K562 (cell line): Measurements from ENCODE around the gene ADAMTS14. TPM values are rescaled to one million over a fixed set of nuclear protein-coding genes. Genes with fewer than 3 reads are reported as not detected.

Experiments used
- HDGF ChIP-seq: fragments of 450-650 bp; IDR thresholded peaks from 2 replicates; pipeline ENCODE4 v1.6.1; 2016
- LEF1 ChIP-seq: fragments of 450-650 bp; IDR thresholded peaks from 2 replicates; pipeline ENCODE4 v1.6.1; 2016; ENCODE audit warnings: mild to moderate bottlenecking
- MYBL2 ChIP-seq, 2 experiments: fragments of 450-650 bp in 1 of 2; sonication (generic) in 1 of 2; formaldehyde crosslinking in 1 of 2; IDR thresholded peaks; 2 replicates each; pipeline versions ENCODE4 v1.6.1 to v1.8.1; 2017 to 2022; ENCODE audit warnings: borderline replicate concordance in 1 of 2, inconsistent platforms in 1 of 2, low read depth in 1 of 2, mild to moderate bottlenecking in 1 of 2, missing genetic modification reagents in 1 of 2, moderate library complexity in 1 of 2
- NFE2L1 ChIP-seq: fragments of 450-650 bp; IDR thresholded peaks from 2 replicates; pipeline ENCODE4 v1.6.1; 2016; ENCODE audit warnings: missing genetic modification characterization, low read depth, mild to moderate bottlenecking, missing compliant biosample characterization, moderate library complexity, borderline replicate concordance
- NFRKB ChIP-seq: fragments of 450-650 bp; IDR thresholded peaks from 2 replicates; pipeline ENCODE4 v1.6.1; 2016; ENCODE audit warnings: low read depth
- POLR2B ChIP-seq: fragments of 450-650 bp; IDR thresholded peaks from 2 replicates; pipeline ENCODE4 v1.6.1; 2018; ENCODE audit warnings: low read depth; ENCODE audit not compliant: partially characterized antibody
- RAD21 ChIP-seq, 2 experiments: fragments of 250-450 bp in 1 of 2; fragments of 450-650 bp in 1 of 2; sonication (Bioruptor Pico) in 1 of 2; formaldehyde crosslinking in 1 of 2; IDR thresholded peaks in 1 of 2; conservative IDR thresholded peaks in 1 of 2; 2 replicates each; pipeline versions ENCODE4 v1.4.0 to v1.8.0; 2020 to 2022; ENCODE audit warnings: mild to moderate bottlenecking in 2 of 2, moderate library complexity in 1 of 2
- RFX7 ChIP-seq: fragments of 250-450 bp; sonication (Bioruptor Pico); IDR thresholded peaks from 2 replicates; pipeline ENCODE4 v1.5.1; 2021; ENCODE audit warnings: mild to moderate bottlenecking
- SP2 ChIP-seq: IDR thresholded peaks from 2 replicates; pipeline ENCODE4 v1.6.1; 2011; ENCODE audit warnings: mild to moderate bottlenecking, low read depth, low read length, moderate library complexity; ENCODE audit not compliant: poor library complexity, severe bottlenecking; ENCODE audit errors: extremely low read depth
- TAF9B ChIP-seq: fragments of 450-650 bp; IDR thresholded peaks from 2 replicates; pipeline ENCODE4 v1.6.1; 2018; ENCODE audit warnings: mild to moderate bottlenecking; ENCODE audit not compliant: partially characterized antibody
- TRIM25 ChIP-seq: fragments of 450-650 bp; IDR thresholded peaks from 2 replicates; pipeline ENCODE4 v1.7.0; 2016; ENCODE audit warnings: borderline replicate concordance
- ZBTB8A ChIP-seq: fragments of 450-650 bp; IDR thresholded peaks from 2 replicates; pipeline ENCODE4 v1.6.1; 2018; ENCODE audit warnings: mild to moderate bottlenecking, moderate library complexity; ENCODE audit not compliant: partially characterized antibody
- ZNF174 ChIP-seq: fragments of 250-450 bp; sonication (Bioruptor Pico); IDR thresholded peaks from 2 replicates; pipeline ENCODE4 v1.4.0; 2020; ENCODE audit warnings: mild to moderate bottlenecking
- ZNF354B ChIP-seq: fragments of 250-450 bp; sonication (Bioruptor Pico); IDR thresholded peaks from 2 replicates; pipeline ENCODE4 v1.4.0; 2020
- polyA plus RNA-seq, 8 experiments: library from polyadenylated mRNA; depleted of rRNA in 4 of 8; stranded (reverse) in 5 of 8; unstranded in 3 of 8; fragments of >200 nt; fragmentation: Nextera tagmentation in 2 of 8; fragmentation: Illumina TruSeq in 1 of 8; extraction: Ambion mirVana in 2 of 8; extraction: Trizol in 1 of 8; gene quantifications; 2 replicates each; pipeline versions ENCODE4 v1.2.1 to v1.2.3, GENCODE V29; 2011 to 2014; ENCODE audit warnings: inconsistent platforms in 1 of 8, missing spikeins in 1 of 8
- total RNA-seq, 7 experiments: library from RNA; depleted of rRNA in 6 of 7; stranded (reverse); fragments of >200 nt in 6 of 7; fragmentation: Illumina TruSeq in 2 of 7; extraction: Trizol in 2 of 7; gene quantifications; 2 replicates each; pipeline versions ENCODE4 v1.2.1 to v1.2.3, GENCODE V29; 2011 to 2021; ENCODE audit warnings: low replicate concordance in 1 of 7
- TF ChIP-seq, protein P1 (sequence below): fragments of 450-650 bp; formaldehyde crosslinking; IDR thresholded peaks from 2 replicates; pipeline ENCODE4 v1.4.0; 2020; ENCODE audit warnings: mild to moderate bottlenecking, moderate library complexity
- TF ChIP-seq, protein P2 (sequence below): sonication (generic); formaldehyde crosslinking; IDR thresholded peaks from 2 replicates; pipeline ENCODE4 v1.8.0; 2022; ENCODE audit warnings: missing genetic modification reagents, mild to moderate bottlenecking, moderate library complexity, borderline replicate concordance
- TF ChIP-seq, protein P3 (sequence below): sonication (generic); formaldehyde crosslinking; IDR thresholded peaks from 2 replicates; pipeline ENCODE4 v1.8.0; 2022; ENCODE audit warnings: missing genetic modification reagents, mild to moderate bottlenecking, borderline replicate concordance
- TF ChIP-seq, protein P4 (sequence below): fragments of 250-450 bp; sonication (Bioruptor Pico); IDR thresholded peaks from 2 replicates; pipeline ENCODE4 v1.5.0; 2022; ENCODE audit warnings: mild to moderate bottlenecking

ADAMTS14 gene
- total and polyA plus RNA-seq, 9 of the 15 experiments (the other 6 are each of a cell fraction or from before 2014, with no cell fraction given) = 0.04 to 37.4 (median 15.9) TPM

- TF ChIP-seq, protein P1, sequence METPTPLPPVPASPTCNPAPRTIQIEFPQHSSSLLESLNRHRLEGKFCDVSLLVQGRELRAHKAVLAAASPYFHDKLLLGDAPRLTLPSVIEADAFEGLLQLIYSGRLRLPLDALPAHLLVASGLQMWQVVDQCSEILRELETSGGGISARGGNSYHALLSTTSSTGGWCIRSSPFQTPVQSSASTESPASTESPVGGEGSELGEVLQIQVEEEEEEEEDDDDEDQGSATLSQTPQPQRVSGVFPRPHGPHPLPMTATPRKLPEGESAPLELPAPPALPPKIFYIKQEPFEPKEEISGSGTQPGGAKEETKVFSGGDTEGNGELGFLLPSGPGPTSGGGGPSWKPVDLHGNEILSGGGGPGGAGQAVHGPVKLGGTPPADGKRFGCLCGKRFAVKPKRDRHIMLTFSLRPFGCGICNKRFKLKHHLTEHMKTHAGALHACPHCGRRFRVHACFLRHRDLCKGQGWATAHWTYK (CRISPR knock-in tag) = no peak
- no peak for TF ChIP-seq RFX7
- TF ChIP-seq NFE2L1 (tag) = no peak
- TF ChIP-seq, protein P2, sequence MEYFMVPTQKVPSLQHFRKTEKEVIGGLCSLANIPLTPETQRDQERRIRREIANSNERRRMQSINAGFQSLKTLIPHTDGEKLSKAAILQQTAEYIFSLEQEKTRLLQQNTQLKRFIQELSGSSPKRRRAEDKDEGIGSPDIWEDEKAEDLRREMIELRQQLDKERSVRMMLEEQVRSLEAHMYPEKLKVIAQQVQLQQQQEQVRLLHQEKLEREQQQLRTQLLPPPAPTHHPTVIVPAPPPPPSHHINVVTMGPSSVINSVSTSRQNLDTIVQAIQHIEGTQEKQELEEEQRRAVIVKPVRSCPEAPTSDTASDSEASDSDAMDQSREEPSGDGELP (CRISPR knock-in tag) = no peak
- TF ChIP-seq TRIM25 = no peak
- TF ChIP-seq, protein P3, sequence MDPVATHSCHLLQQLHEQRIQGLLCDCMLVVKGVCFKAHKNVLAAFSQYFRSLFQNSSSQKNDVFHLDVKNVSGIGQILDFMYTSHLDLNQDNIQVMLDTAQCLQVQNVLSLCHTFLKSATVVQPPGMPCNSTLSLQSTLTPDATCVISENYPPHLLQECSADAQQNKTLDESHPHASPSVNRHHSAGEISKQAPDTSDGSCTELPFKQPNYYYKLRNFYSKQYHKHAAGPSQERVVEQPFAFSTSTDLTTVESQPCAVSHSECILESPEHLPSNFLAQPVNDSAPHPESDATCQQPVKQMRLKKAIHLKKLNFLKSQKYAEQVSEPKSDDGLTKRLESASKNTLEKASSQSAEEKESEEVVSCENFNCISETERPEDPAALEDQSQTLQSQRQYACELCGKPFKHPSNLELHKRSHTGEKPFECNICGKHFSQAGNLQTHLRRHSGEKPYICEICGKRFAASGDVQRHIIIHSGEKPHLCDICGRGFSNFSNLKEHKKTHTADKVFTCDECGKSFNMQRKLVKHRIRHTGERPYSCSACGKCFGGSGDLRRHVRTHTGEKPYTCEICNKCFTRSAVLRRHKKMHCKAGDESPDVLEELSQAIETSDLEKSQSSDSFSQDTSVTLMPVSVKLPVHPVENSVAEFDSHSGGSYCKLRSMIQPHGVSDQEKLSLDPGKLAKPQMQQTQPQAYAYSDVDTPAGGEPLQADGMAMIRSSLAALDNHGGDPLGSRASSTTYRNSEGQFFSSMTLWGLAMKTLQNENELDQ (CRISPR knock-in tag) = no peak
- TF ChIP-seq LEF1 = no peak
- no peak for TF ChIP-seq HDGF
- TF ChIP-seq MYBL2 (IDR thresholded peaks at IDR 0.05; ENCODE audit: low read depth) = no peak
- TF ChIP-seq MYBL2 (CRISPR knock-in tag; IDR thresholded peaks at IDR 0.05; ENCODE audit: borderline replicate concordance) = no peak
- TF ChIP-seq ZNF354B (CRISPR knock-in tag) = no peak
- no peak for TF ChIP-seq TAF9B
- TF ChIP-seq ZNF174 (CRISPR knock-in tag) = no peak
- TF ChIP-seq SP2 = no peak
- TF ChIP-seq ZBTB8A = no peak
- peak; percentile 81; the same call in 1 of the 2 replicates for TF ChIP-seq NFRKB
- no peak for TF ChIP-seq POLR2B
- no peak for TF ChIP-seq RAD21 (CRISPR knock-in tag; conservative IDR thresholded peaks at IDR 0.05 in 1 of 2, IDR thresholded peaks at IDR 0.05 in 1 of 2)
- TF ChIP-seq, protein P4, sequence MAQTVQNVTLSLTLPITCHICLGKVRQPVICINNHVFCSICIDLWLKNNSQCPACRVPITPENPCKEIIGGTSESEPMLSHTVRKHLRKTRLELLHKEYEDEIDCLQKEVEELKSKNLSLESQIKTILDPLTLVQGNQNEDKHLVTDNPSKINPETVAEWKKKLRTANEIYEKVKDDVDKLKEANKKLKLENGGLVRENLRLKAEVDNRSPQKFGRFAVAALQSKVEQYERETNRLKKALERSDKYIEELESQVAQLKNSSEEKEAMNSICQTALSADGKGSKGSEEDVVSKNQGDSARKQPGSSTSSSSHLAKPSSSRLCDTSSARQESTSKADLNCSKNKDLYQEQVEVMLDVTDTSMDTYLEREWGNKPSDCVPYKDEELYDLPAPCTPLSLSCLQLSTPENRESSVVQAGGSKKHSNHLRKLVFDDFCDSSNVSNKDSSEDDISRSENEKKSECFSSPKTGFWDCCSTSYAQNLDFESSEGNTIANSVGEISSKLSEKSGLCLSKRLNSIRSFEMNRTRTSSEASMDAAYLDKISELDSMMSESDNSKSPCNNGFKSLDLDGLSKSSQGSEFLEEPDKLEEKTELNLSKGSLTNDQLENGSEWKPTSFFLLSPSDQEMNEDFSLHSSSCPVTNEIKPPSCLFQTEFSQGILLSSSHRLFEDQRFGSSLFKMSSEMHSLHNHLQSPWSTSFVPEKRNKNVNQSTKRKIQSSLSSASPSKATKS (CRISPR knock-in tag) = no peak
These were observed 3.3 kb upstream of the ADAMTS14 start (continued) for GRCh38 chr10:70669015-70669414.
